HepG2 (cell line): ENCODE data around the gene SEC63. TPM values are rescaled to one million over a fixed set of nuclear protein-coding genes. Genes with fewer than 3 reads are reported as not detected.

Source experiments
- ARNT2 ChIP-seq: sonication (generic); formaldehyde crosslinking; IDR thresholded peaks from 2 replicates; pipeline ENCODE4 v1.8.0; 2022; ENCODE audit warnings: mild to moderate bottlenecking, low read depth, missing genetic modification reagents, moderate library complexity
- ETV5 ChIP-seq: IDR thresholded peaks from 2 replicates; pipeline ENCODE4 v1.6.1; 2018; ENCODE audit warnings: missing biosample characterization, missing genetic modification reagents, inconsistent platforms, borderline replicate concordance
- HDAC6 ChIP-seq: fragments of 200-600 bp; sonication (generic); IDR thresholded peaks from 2 replicates; pipeline ENCODE4 v1.7.0; 2017; ENCODE audit warnings: mild to moderate bottlenecking, antibody characterized with exemption, low read length, low read depth
- KDM1A ChIP-seq: IDR thresholded peaks from 2 replicates; pipeline ENCODE4 v1.6.1; 2016; ENCODE audit warnings: missing compliant biosample characterization
- KMT2A ChIP-seq: sonication (generic); formaldehyde crosslinking; IDR thresholded peaks from 2 replicates; pipeline ENCODE4 v1.4.0; 2020; ENCODE audit warnings: missing genetic modification reagents
- NCOA5 ChIP-seq: sonication (generic); formaldehyde crosslinking; IDR thresholded peaks from 2 replicates; pipeline ENCODE4 v1.4.0; 2020; ENCODE audit warnings: missing genetic modification reagents
- NFATC3 ChIP-seq: sonication (generic); formaldehyde crosslinking; IDR thresholded peaks from 2 replicates; pipeline ENCODE4 v1.5.1; 2020; ENCODE audit warnings: mild to moderate bottlenecking, missing genetic modification reagents
- SATB2 ChIP-seq: sonication (generic); formaldehyde crosslinking; IDR thresholded peaks from 2 replicates; pipeline ENCODE4 v1.5.0; 2020; ENCODE audit warnings: missing genetic modification reagents
- YEATS2 ChIP-seq: sonication (generic); formaldehyde crosslinking; IDR thresholded peaks from 2 replicates; pipeline ENCODE4 v1.4.0; 2020; ENCODE audit warnings: missing genetic modification reagents, borderline replicate concordance
- ZFP36L1 ChIP-seq: sonication (generic); formaldehyde crosslinking; IDR thresholded peaks from 2 replicates; pipeline ENCODE4 v1.8.0; 2022; ENCODE audit warnings: mild to moderate bottlenecking, missing genetic modification reagents, moderate library complexity
- ZNF224 ChIP-seq: sonication (generic); formaldehyde crosslinking; IDR thresholded peaks from 2 replicates; pipeline ENCODE4 v1.5.0; 2020; ENCODE audit warnings: mild to moderate bottlenecking, missing genetic modification reagents
- ZNF496 ChIP-seq: sonication (generic); formaldehyde crosslinking; IDR thresholded peaks from 2 replicates; pipeline ENCODE4 v1.8.1; 2023; ENCODE audit warnings: mild to moderate bottlenecking, moderate library complexity, missing genetic modification reagents; ENCODE audit not compliant: insufficient replicate concordance
- ZNF562 ChIP-seq: sonication (generic); formaldehyde crosslinking; IDR thresholded peaks from 2 replicates; pipeline ENCODE4 v1.8.0; 2022; ENCODE audit warnings: missing genetic modification reagents, borderline replicate concordance
- ZNF614 ChIP-seq: IDR thresholded peaks from 2 replicates; pipeline ENCODE4 v1.6.1; 2018; ENCODE audit warnings: missing biosample characterization, missing genetic modification reagents, inconsistent platforms, borderline replicate concordance
- ZNF75D ChIP-seq: sonication (generic); formaldehyde crosslinking; IDR thresholded peaks from 2 replicates; pipeline ENCODE4 v1.8.1; 2023; ENCODE audit warnings: missing genetic modification reagents, mild to moderate bottlenecking, borderline replicate concordance
- ZNF816 ChIP-seq: sonication (generic); formaldehyde crosslinking; IDR thresholded peaks from 2 replicates; pipeline ENCODE4 v1.8.0; 2022; ENCODE audit warnings: missing genetic modification reagents, mild to moderate bottlenecking, borderline replicate concordance
- ZNF879 ChIP-seq: sonication (generic); formaldehyde crosslinking; IDR thresholded peaks from 2 replicates; pipeline ENCODE4 v1.8.1; 2023; ENCODE audit warnings: missing genetic modification reagents
- polyA plus RNA-seq, 8 experiments: library from polyadenylated mRNA; depleted of rRNA in 3 of 8; stranded (reverse) in 7 of 8; unstranded in 1 of 8; fragments of >200 nt; fragmentation: Illumina TruSeq in 4 of 8; extraction: Trizol in 4 of 8; gene quantifications; 2 replicates each; pipeline versions ENCODE4 v1.2.1 to v1.2.3, GENCODE V29; 2011 to 2016; ENCODE audit warnings: low read depth in 4 of 8, missing spikeins in 1 of 8, mixed read lengths in 1 of 8; ENCODE audit not compliant: insufficient read depth in 1 of 8
- total RNA-seq, 5 experiments: library from RNA; depleted of rRNA; stranded (reverse); fragments of >200 nt; fragmentation: Illumina TruSeq; extraction: Trizol; gene quantifications; 2 replicates each; pipeline ENCODE4 v1.2.3, GENCODE V29; 2016; ENCODE audit warnings: low read depth in 1 of 5
- TF ChIP-seq, protein P1 (sequence below): sonication (generic); formaldehyde crosslinking; IDR thresholded peaks from 2 replicates; pipeline ENCODE4 v1.8.0; 2022; ENCODE audit warnings: missing genetic modification reagents, mild to moderate bottlenecking, moderate library complexity, borderline replicate concordance
- TF ChIP-seq, protein P2 (sequence below): sonication (generic); formaldehyde crosslinking; IDR thresholded peaks from 2 replicates; pipeline ENCODE4 v1.4.0; 2020; ENCODE audit warnings: missing genetic modification reagents
- TF ChIP-seq, protein P3 (sequence below), 2 experiments: fragments of 450-650 bp in 1 of 2; sonication (generic) in 1 of 2; formaldehyde crosslinking; IDR thresholded peaks; 2 replicates each; pipeline versions ENCODE4 v1.5.0 to v1.8.0; 2020 to 2022; ENCODE audit warnings: mild to moderate bottlenecking in 1 of 2, missing genetic modification reagents in 1 of 2
- TF ChIP-seq, protein P4 (sequence below): sonication (generic); formaldehyde crosslinking; IDR thresholded peaks from 2 replicates; pipeline ENCODE4 v1.4.0; 2020; ENCODE audit warnings: missing genetic modification reagents, borderline replicate concordance

SEC63 gene
- total and polyA plus RNA-seq, 2 of the 13 experiments (the other 11 are each of a cell fraction or from before 2014, with no cell fraction given): 20.2 to 45.9 TPM

DNA sequence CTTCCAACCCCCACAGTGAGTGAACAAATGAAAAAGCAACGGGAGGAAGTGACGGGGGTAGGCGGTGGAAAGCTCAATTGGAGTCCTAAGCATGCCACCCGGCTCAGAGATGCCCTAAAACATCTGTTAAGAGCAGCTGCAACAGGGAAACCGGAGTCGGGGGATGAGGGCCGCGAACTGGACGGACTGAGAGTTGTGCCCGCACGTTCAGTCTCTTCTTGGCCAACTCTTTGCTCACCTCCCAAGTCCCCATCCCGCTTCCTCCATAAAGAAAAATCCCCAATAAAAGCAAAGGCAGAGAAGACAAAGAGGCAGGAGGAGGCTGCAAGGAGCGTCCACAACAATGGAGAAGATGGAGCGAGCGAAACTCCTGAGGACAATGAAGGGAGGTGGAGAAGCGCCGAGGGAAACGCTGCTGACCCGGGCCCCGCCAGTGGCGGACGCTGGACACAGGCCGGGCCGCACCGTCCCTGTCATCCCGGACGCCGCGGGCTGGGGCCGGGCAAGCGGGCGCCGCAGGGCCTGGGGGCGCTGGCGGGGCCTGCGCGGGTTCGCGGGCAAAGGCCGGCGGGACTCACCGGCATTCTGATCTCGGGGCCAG lies 600 bp downstream of the SEC63 start (continued):
- TF ChIP-seq, protein P1, sequence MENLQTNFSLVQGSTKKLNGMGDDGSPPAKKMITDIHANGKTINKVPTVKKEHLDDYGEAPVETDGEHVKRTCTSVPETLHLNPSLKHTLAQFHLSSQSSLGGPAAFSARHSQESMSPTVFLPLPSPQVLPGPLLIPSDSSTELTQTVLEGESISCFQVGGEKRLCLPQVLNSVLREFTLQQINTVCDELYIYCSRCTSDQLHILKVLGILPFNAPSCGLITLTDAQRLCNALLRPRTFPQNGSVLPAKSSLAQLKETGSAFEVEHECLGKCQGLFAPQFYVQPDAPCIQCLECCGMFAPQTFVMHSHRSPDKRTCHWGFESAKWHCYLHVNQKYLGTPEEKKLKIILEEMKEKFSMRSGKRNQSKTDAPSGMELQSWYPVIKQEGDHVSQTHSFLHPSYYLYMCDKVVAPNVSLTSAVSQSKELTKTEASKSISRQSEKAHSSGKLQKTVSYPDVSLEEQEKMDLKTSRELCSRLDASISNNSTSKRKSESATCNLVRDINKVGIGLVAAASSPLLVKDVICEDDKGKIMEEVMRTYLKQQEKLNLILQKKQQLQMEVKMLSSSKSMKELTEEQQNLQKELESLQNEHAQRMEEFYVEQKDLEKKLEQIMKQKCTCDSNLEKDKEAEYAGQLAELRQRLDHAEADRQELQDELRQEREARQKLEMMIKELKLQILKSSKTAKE (CRISPR knock-in tag): no peak
- TF ChIP-seq ZNF496 (no peak), ZNF816 (CRISPR knock-in tag) (no peak), ETV5 (CRISPR knock-in tag) (no peak), KMT2A (peak; percentile 59; the same call in 1 of the 2 replicates), ZNF224 (CRISPR knock-in tag) (no peak), NCOA5 (CRISPR knock-in tag) (no peak), KDM1A (CRISPR knock-in tag) (no peak), ZNF562 (no peak), ZNF614 (CRISPR knock-in tag) (no peak), ARNT2 (CRISPR knock-in tag) (no peak), ZNF879 (CRISPR knock-in tag) (no peak), HDAC6 (no peak), ZFP36L1 (CRISPR knock-in tag) (no peak), SATB2 (no peak), YEATS2 (no peak), NFATC3 (no peak), ZNF75D (CRISPR knock-in tag) (no peak)
- TF ChIP-seq, protein P2, sequence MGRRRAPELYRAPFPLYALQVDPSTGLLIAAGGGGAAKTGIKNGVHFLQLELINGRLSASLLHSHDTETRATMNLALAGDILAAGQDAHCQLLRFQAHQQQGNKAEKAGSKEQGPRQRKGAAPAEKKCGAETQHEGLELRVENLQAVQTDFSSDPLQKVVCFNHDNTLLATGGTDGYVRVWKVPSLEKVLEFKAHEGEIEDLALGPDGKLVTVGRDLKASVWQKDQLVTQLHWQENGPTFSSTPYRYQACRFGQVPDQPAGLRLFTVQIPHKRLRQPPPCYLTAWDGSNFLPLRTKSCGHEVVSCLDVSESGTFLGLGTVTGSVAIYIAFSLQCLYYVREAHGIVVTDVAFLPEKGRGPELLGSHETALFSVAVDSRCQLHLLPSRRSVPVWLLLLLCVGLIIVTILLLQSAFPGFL (CRISPR knock-in tag): no peak
- TF ChIP-seq, protein P3, sequence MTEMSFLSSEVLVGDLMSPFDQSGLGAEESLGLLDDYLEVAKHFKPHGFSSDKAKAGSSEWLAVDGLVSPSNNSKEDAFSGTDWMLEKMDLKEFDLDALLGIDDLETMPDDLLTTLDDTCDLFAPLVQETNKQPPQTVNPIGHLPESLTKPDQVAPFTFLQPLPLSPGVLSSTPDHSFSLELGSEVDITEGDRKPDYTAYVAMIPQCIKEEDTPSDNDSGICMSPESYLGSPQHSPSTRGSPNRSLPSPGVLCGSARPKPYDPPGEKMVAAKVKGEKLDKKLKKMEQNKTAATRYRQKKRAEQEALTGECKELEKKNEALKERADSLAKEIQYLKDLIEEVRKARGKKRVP (CRISPR knock-in tag; IDR thresholded peaks at IDR 0.05): no peak
- TF ChIP-seq, protein P4, sequence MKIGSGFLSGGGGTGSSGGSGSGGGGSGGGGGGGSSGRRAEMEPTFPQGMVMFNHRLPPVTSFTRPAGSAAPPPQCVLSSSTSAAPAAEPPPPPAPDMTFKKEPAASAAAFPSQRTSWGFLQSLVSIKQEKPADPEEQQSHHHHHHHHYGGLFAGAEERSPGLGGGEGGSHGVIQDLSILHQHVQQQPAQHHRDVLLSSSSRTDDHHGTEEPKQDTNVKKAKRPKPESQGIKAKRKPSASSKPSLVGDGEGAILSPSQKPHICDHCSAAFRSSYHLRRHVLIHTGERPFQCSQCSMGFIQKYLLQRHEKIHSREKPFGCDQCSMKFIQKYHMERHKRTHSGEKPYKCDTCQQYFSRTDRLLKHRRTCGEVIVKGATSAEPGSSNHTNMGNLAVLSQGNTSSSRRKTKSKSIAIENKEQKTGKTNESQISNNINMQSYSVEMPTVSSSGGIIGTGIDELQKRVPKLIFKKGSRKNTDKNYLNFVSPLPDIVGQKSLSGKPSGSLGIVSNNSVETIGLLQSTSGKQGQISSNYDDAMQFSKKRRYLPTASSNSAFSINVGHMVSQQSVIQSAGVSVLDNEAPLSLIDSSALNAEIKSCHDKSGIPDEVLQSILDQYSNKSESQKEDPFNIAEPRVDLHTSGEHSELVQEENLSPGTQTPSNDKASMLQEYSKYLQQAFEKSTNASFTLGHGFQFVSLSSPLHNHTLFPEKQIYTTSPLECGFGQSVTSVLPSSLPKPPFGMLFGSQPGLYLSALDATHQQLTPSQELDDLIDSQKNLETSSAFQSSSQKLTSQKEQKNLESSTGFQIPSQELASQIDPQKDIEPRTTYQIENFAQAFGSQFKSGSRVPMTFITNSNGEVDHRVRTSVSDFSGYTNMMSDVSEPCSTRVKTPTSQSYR: peak; percentile 20; the same call in 1 of the 2 replicates
